Smooth muscle cell (in vitro differentiated cells): Measurements from ENCODE around the gene REEP3. TPM values are rescaled to one million over a fixed set of nuclear protein-coding genes. Genes with fewer than 3 reads are reported as not detected.

Source experiments
- DNase-seq: peaks from one replicate; lab custom pipeline; 2025; ENCODE audit not compliant: unreplicated experiment; lab: John Stamatoyannopoulos, UW
- H2AFZ ChIP-seq: fragments of 200-600 bp; sonication (generic); 2 replicates; pipeline ENCODE4 v1.6.0; 2016; ENCODE audit warnings: antibody characterized with exemption, low read depth, mild to moderate bottlenecking
- H3F3A ChIP-seq: fragments of 200-600 bp; sonication (generic); 2 replicates; pipeline ENCODE4 v1.6.0; 2017; ENCODE audit warnings: antibody characterized with exemption, low read depth
- H3K27ac ChIP-seq: fragments of 200-600 bp; sonication (generic); 2 replicates; pipeline ENCODE4 v1.5.1; 2016; ENCODE audit warnings: low read depth, mild to moderate bottlenecking
- H3K27me3 ChIP-seq: fragments of 200-600 bp; sonication (generic); 2 replicates; pipeline ENCODE4 v1.6.1; 2016; ENCODE audit warnings: low read depth, mild to moderate bottlenecking
- H3K36me3 ChIP-seq: fragments of 200-600 bp; sonication (generic); 2 replicates; pipeline ENCODE4 v1.5.1; 2016; ENCODE audit warnings: low read depth
- H3K4me1 ChIP-seq: fragments of 200-600 bp; sonication (generic); 2 replicates; pipeline ENCODE4 v1.5.1; 2016; ENCODE audit warnings: low read depth
- H3K4me2 ChIP-seq: fragments of 200-600 bp; sonication (generic); 2 replicates; pipeline ENCODE4 v1.6.0; 2016; ENCODE audit warnings: mild to moderate bottlenecking
- H3K4me3 ChIP-seq: fragments of 200-600 bp; sonication (generic); 2 replicates; pipeline ENCODE4 v1.5.1; 2016; ENCODE audit warnings: mild to moderate bottlenecking
- H3K79me2 ChIP-seq: fragments of 200-600 bp; sonication (generic); 2 replicates; pipeline ENCODE4 v1.6.0; 2016; ENCODE audit warnings: low read depth, mild to moderate bottlenecking
- H3K9ac ChIP-seq: fragments of 200-600 bp; sonication (generic); 2 replicates; pipeline ENCODE4 v1.6.0; 2016; ENCODE audit warnings: low read depth
- H3K9me3 ChIP-seq: fragments of 200-600 bp; sonication (generic); replicated peaks from 2 replicates; pipeline ENCODE4 v1.5.1; 2016; ENCODE audit warnings: low read depth
- H4K20me1 ChIP-seq: fragments of 200-600 bp; sonication (generic); 2 replicates; pipeline ENCODE4 v1.6.0; 2016; ENCODE audit warnings: low read depth
- CTCF ChIP-seq: fragments of 200-600 bp; sonication (generic); IDR thresholded peaks from 2 replicates; pipeline ENCODE4 v1.5.1; 2017; ENCODE audit warnings: borderline replicate concordance, mild to moderate bottlenecking, antibody characterized with exemption; ENCODE audit not compliant: insufficient read depth, poor library complexity, severe bottlenecking
- WGBS: methylation state at CpG from one replicate; pipeline ENCODE4 v1.1.7; 2016; ENCODE audit warnings: low lambda C conversion rate; 5-methylcytosine and 5-hydroxymethylcytosine counted together
- polyA plus RNA-seq: library from polyadenylated mRNA; unstranded; fragments of >200 nt; fragmentation: Nextera tagmentation; extraction: Ambion mirVana; gene quantifications from 2 replicates; pipeline ENCODE4 v1.2.1, GENCODE V29; 2016
- total RNA-seq: library from RNA; depleted of rRNA; stranded (reverse); fragments of >200 nt; gene quantifications from 2 replicates; pipeline ENCODE4 v1.2.3, GENCODE V29; 2014

REEP3 gene
- total and polyA plus RNA-seq, 2 experiments from 2014 or later = 42.3 to 80.4 TPM

- Histone ChIP-seq H2AFZ (no peak overlapping the region), H4K20me1 (no peaks in the 10 kb centered on the region), H3K36me3 (no peaks in the 10 kb centered on the region), H3K27ac (no peak overlapping the region), H3K4me2 (no peak overlapping the region), H3F3A (no peaks in the 10 kb centered on the region), H3K79me2 (no peaks in the 10 kb centered on the region), H3K9ac (no peak overlapping the region), H3K27me3 (no peaks in the 10 kb centered on the region), H3K4me1 (no peaks in the 10 kb centered on the region), H3K9me3 (no peaks in the 10 kb centered on the region), H3K4me3 (no peak overlapping the region)
- 72% methylated on average over 3 of the region's 3 CpGs for WGBS
- DNase-seq = no peak
- TF ChIP-seq CTCF = no peak
Observed at GRCh38 chr10:63605197-63605967, 84.2 kb downstream of the REEP3 start.

- no peaks in the 10 kb centered on the region for H3K9me3 ChIP-seq
- TF ChIP-seq CTCF = no peak
- H3K27ac ChIP-seq = no peak overlapping the region
- DNase-seq = no peak
- no peak overlapping the region for H3K9ac ChIP-seq
- no peak overlapping the region for H3K4me3 ChIP-seq
- H3F3A ChIP-seq = no peaks in the 10 kb centered on the region
- no peaks in the 10 kb centered on the region for H3K4me1 ChIP-seq
- no peak overlapping the region for H2AFZ ChIP-seq
- H3K79me2 ChIP-seq = no peaks in the 10 kb centered on the region
- no peak overlapping the region for H3K4me2 ChIP-seq
- no peaks in the 10 kb centered on the region for H3K36me3 ChIP-seq
- no peaks in the 10 kb centered on the region for H4K20me1 ChIP-seq
- 93% methylated on average over 1 of the region's 1 CpG for WGBS
- H3K27me3 ChIP-seq = no peaks in the 10 kb centered on the region
Observed at GRCh38 chr10:63608511-63608910, 87.3 kb downstream of the REEP3 start.

- H3K4me3 ChIP-seq = no peak overlapping the region
- no peak for DNase-seq
- no peaks in the 10 kb centered on the region for H4K20me1 ChIP-seq
- H3K27me3 ChIP-seq = no peaks in the 10 kb centered on the region
- TF ChIP-seq CTCF = no peak
- 32% methylated on average over 2 of the region's 2 CpGs for WGBS
- H3K36me3 ChIP-seq = no peaks in the 10 kb centered on the region
- H3K9me3 ChIP-seq = no peaks in the 10 kb centered on the region
- no peak overlapping the region for H3K4me2 ChIP-seq
- H3K4me1 ChIP-seq = peaks cover 8% of the 10 kb centered on the region
- H3K79me2 ChIP-seq = no peaks in the 10 kb centered on the region
- no peak overlapping the region for H3K27ac ChIP-seq
- no peaks in the 10 kb centered on the region for H3F3A ChIP-seq
- no peak overlapping the region for H2AFZ ChIP-seq
- H3K9ac ChIP-seq = no peak overlapping the region
Observed at GRCh38 chr10:63611078-63611477, 89.9 kb downstream of the REEP3 start.
